Activated CD4-positive, alpha-beta T cell treated with anti-CD3 and anti-CD28 coated beads for 36 hours (primary cell): ENCODE results near the gene CMBL. TPM values are rescaled to one million over a fixed set of nuclear protein-coding genes. Genes with fewer than 3 reads are reported as not detected.

ENCODE experiments used
- ATAC-seq: fragments of 200-7000 bp; cut with Tn5 transposase; one replicate; pipeline ENCODE4 v1.10.0; 2021; ENCODE audit warnings: mild to moderate bottlenecking, moderate library complexity
- CTCF ChIA-PET: fragments of 350-600 bp; sonication (Branson Sonifier 250); formaldehyde crosslinking; loops from one replicate; lab custom pipeline; 2021; ENCODE audit warnings: antibody characterized with exemption; lab: Charles Lee
- POLR2A ChIA-PET: fragments of 350-600 bp; sonication (Branson Sonifier 250); formaldehyde crosslinking; loops from one replicate; lab custom pipeline; 2021; ENCODE audit warnings: antibody characterized with exemption, inconsistent platforms; lab: Charles Lee
- DNase-seq: peaks from one replicate; pipeline ENCODE4 v3.0.0-alpha.2; 2020
- H3K27ac Mint-ChIP-seq: one replicate; pipeline ENCODE4 v1.8.0; 2021; ENCODE audit warnings: mixed read lengths
- H3K27me3 Mint-ChIP-seq: one replicate; pipeline ENCODE4 v1.8.0; 2021; ENCODE audit warnings: mixed read lengths
- H3K36me3 Mint-ChIP-seq: one replicate; pipeline ENCODE4 v1.8.0; 2021; ENCODE audit warnings: low read depth, mixed read lengths
- H3K4me1 Mint-ChIP-seq: one replicate; pipeline ENCODE4 v1.8.0; 2021; ENCODE audit warnings: mixed read lengths
- H3K4me3 Mint-ChIP-seq: one replicate; pipeline ENCODE4 v1.8.0; 2021; ENCODE audit warnings: mild to moderate bottlenecking, moderate library complexity, mixed read lengths
- H3K9me3 Mint-ChIP-seq: one replicate; pipeline ENCODE4 v1.8.0; 2021; ENCODE audit warnings: low read depth, mixed read lengths
- intact Hi-C, 2 experiments: fragments of 100-400 bp; cut with DNase I in 1 of 2; cut with micrococcal nuclease in 1 of 2; formaldehyde crosslinking; loops; one replicate each; pipeline versions ENCODE4 v1.14.2 to v1.15.1; 2022 to 2024; cut with DNase I, micrococcal nuclease
- total RNA-seq, 2 experiments: library from RNA; stranded (reverse); gene quantifications; one replicate each; pipeline ENCODE4 v1.2.3, GENCODE V29; 2021

The CMBL gene
- total RNA-seq, 2 experiments from 2014 or later, result 0.46 to 0.66 TPM

GRCh38 chr5:10264604-10265003 lies 43.1 kb downstream of the CMBL start:
- peaks cover 6% of the 10 kb centered on the region for H3K4me1 Mint-ChIP-seq
- peaks cover 53% of the 10 kb centered on the region for H3K36me3 Mint-ChIP-seq
- CTCF ChIA-PET, result interaction anchor here (3.4 kb wide), 1 partner anchor 19 kb away, joined by 11 read pairs; no protein-coding TSS in a partner anchor
- H3K4me3 Mint-ChIP-seq, result no peak overlapping the region
- POLR2A ChIA-PET, result interaction anchor here (1.1 kb wide), 1 partner anchor 154 kb away, joined by 4 read pairs; no protein-coding TSS in a partner anchor
- intact Hi-C loops, result loop anchor here in 1 of 2 experiments (5.0 kb wide), 1 partner anchor 158 kb away; no protein-coding TSS in a partner anchor
- ATAC-seq, result no peak
- no peak for DNase-seq
- no peaks in the 10 kb centered on the region for H3K27me3 Mint-ChIP-seq
- H3K27ac Mint-ChIP-seq, result no peak overlapping the region
- no peaks in the 10 kb centered on the region for H3K9me3 Mint-ChIP-seq

- no peak overlapping the region for H3K4me3 Mint-ChIP-seq
- H3K27ac Mint-ChIP-seq, result no peak overlapping the region
- ChIA-PET CTCF (interaction anchor here (1.2 to 3.4 kb wide), 2 partner anchors 20 to 188 kb away, joined by 3 to 11 read pairs; no protein-coding TSS in a partner anchor), POLR2A (no interaction called here)
- ATAC-seq, result no peak
- intact Hi-C loops, result loop anchor here in 1 of 2 experiments (5.0 kb wide), 1 partner anchor 159 kb away; no protein-coding TSS in a partner anchor
- H3K36me3 Mint-ChIP-seq, result peaks cover 68% of the 10 kb centered on the region
- no peak for DNase-seq
- peaks cover 10% of the 10 kb centered on the region for H3K4me1 Mint-ChIP-seq
- H3K9me3 Mint-ChIP-seq, result no peaks in the 10 kb centered on the region
- no peaks in the 10 kb centered on the region for H3K27me3 Mint-ChIP-seq
These were observed 44.7 kb downstream of the CMBL start for GRCh38 chr5:10262995-10263394.

- ATAC-seq (no peak), DNase-seq (no peak)
- H3K4me1 Mint-ChIP-seq, result peaks cover 14% of the 10 kb centered on the region
- H3K27me3 Mint-ChIP-seq, result no peaks in the 10 kb centered on the region
- H3K9me3 Mint-ChIP-seq, result no peaks in the 10 kb centered on the region
- ChIA-PET CTCF (interaction anchor here (3.4 kb wide), 1 partner anchor 21 kb away, joined by 11 read pairs; no protein-coding TSS in a partner anchor), POLR2A (no interaction called here)
- H3K36me3 Mint-ChIP-seq, result peaks cover 75% of the 10 kb centered on the region
- peak overlapping the region; percentile 29 for H3K27ac Mint-ChIP-seq
- intact Hi-C loops, result loop anchor here in 1 of 2 experiments (5.0 kb wide), 1 partner anchor 160 kb away; no protein-coding TSS in a partner anchor
- H3K4me3 Mint-ChIP-seq, result no peak overlapping the region
These were observed 45.5 kb downstream of the CMBL start for GRCh38 chr5:10262121-10262774.

DNA sequence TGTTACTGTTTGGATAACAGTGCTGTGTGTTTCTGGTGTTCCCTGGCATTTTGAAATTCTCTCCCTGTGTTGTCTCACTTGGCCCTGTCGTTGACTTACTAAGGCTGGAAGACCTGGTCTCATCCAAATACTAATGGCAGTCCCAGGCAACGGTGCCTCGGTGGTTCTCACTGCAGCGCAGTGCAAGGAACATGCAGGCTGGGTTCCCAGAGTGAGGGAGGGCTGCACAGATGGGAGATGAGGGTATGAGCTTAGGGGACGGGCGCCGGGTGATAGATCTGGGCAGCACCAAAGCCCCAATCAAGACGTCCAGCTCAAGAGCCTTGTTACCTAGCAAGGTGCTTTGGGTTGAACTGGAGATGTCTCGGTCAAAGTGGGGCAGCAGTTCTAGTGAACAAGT lies 46.6 kb downstream of the CMBL start:
- intact Hi-C loops, result loop anchor here in 1 of 2 experiments (5.0 kb wide), 1 partner anchor 161 kb away; no protein-coding TSS in a partner anchor
- H3K9me3 Mint-ChIP-seq, result no peaks in the 10 kb centered on the region
- H3K4me1 Mint-ChIP-seq, result peaks cover 22% of the 10 kb centered on the region
- no peak overlapping the region for H3K4me3 Mint-ChIP-seq
- no peak overlapping the region for H3K27ac Mint-ChIP-seq
- H3K27me3 Mint-ChIP-seq, result no peaks in the 10 kb centered on the region
- DNase-seq, result no peak
- peaks cover 82% of the 10 kb centered on the region for H3K36me3 Mint-ChIP-seq
- CTCF ChIA-PET, result no interaction called here
- POLR2A ChIA-PET, result no interaction called here
- ATAC-seq, result no peak

DNA sequence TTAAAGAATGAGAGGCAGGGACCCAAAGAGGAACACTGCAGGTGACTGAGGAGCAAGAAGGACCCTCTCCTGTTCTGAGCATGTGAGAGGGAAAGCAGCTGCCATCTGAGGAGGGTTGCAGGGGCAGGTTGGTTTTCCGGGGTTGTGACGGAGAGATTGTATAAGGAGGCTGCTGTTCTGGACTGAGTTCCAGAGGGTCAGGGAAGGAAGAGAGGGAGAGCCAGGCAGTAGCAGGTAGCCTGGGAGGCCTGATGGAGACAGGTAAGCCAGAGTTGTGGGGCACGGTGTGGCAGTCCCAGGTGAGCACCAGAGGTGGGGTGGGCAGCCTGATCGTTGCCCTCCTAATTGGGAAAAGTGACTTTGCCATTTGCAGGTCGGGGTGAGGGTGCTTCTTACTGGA lies 47.8 kb downstream of the CMBL start:
- ChIA-PET CTCF (no interaction called here), POLR2A (no interaction called here)
- Mint-ChIP-seq H3K9me3 (no peaks in the 10 kb centered on the region), H3K27ac (peak overlapping the region; percentile 59), H3K36me3 (peaks cover 86% of the 10 kb centered on the region), H3K4me1 (peaks cover 31% of the 10 kb centered on the region), H3K4me3 (no peak overlapping the region), H3K27me3 (no peaks in the 10 kb centered on the region)
- ATAC-seq (no peak), DNase-seq (no peak)
- intact Hi-C loops, result loop anchor here in 1 of 2 experiments (5.0 kb wide), 1 partner anchor 162 kb away; no protein-coding TSS in a partner anchor

DNA sequence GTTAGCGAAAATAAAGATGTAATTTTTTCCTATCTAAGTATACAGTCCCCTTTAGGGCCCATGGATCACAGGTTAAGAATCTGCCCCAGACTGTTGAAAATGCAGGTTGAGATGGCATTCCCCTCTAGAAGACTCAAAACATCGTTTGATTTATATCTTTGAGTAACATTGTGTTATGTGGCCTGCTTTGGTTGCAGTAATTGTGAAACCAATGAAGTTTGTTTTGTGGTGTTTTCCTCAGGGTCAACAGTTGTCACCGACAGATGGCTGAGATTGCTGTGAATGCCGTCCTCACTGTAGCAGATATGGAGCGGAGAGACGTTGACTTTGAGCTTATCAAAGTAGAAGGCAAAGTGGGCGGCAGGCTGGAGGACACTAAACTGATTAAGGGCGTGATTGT lies 49.8 kb downstream of the CMBL start:
- no peak overlapping the region for H3K4me3 Mint-ChIP-seq
- peaks cover 49% of the 10 kb centered on the region for H3K4me1 Mint-ChIP-seq
- H3K9me3 Mint-ChIP-seq, result no peaks in the 10 kb centered on the region
- ChIA-PET POLR2A (no interaction called here), CTCF (no interaction called here)
- peak overlapping the region; percentile 70 for H3K27ac Mint-ChIP-seq
- ATAC-seq (peak; percentile 78), DNase-seq (no peak)
- intact Hi-C loops, result no loop called here
- no peaks in the 10 kb centered on the region for H3K27me3 Mint-ChIP-seq
- peaks cover 84% of the 10 kb centered on the region for H3K36me3 Mint-ChIP-seq

- H3K27me3 Mint-ChIP-seq, result no peaks in the 10 kb centered on the region
- H3K36me3 Mint-ChIP-seq, result peaks cover 76% of the 10 kb centered on the region
- ChIA-PET POLR2A (no interaction called here), CTCF (interaction anchor here (0.6 to 0.7 kb wide), 2 partner anchors 21 to 169 kb away, joined by 3 to 4 read pairs; no protein-coding TSS in a partner anchor)
- peaks cover 63% of the 10 kb centered on the region for H3K4me1 Mint-ChIP-seq
- ATAC-seq, result no peak
- H3K27ac Mint-ChIP-seq, result peak overlapping the region; percentile 87
- DNase-seq, result no peak
- H3K4me3 Mint-ChIP-seq, result no peak overlapping the region
- intact Hi-C loops, result no loop called here
- no peaks in the 10 kb centered on the region for H3K9me3 Mint-ChIP-seq
These were observed 53.0 kb downstream of the CMBL start for GRCh38 chr5:10254686-10255085.

DNA sequence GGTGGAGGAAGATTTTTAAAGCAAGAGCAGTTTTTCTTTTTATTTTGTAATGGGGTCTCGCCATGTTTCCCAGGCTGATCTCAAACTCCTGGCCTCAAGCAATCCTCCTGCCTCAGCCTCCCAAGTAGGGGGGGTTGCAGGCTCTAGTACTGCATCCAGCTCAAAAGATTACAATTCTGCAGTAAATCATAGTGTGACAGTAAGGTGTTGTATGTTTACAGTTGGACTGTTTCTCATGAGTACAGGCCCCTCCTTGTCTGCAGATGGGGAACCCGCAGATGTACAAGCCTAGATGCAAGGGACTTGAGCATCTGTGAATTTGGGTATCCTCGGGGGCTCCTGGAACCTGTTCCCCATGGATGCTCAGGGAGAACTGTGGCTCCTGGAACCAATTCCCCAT lies 54.3 kb downstream of the CMBL start:
- Mint-ChIP-seq H3K27me3 (no peaks in the 10 kb centered on the region), H3K4me1 (peaks cover 68% of the 10 kb centered on the region), H3K36me3 (peaks cover 65% of the 10 kb centered on the region), H3K9me3 (no peaks in the 10 kb centered on the region), H3K4me3 (peak overlapping the region; percentile 10), H3K27ac (peak overlapping the region; percentile 42)
- ATAC-seq (no peak), DNase-seq (no peak)
- intact Hi-C loops, result no loop called here
- ChIA-PET POLR2A (no interaction called here), CTCF (interaction anchor here (0.6 to 2.9 kb wide), 2 partner anchors 31 to 111 kb away, joined by 3 to 11 read pairs; no protein-coding TSS in a partner anchor)

DNA sequence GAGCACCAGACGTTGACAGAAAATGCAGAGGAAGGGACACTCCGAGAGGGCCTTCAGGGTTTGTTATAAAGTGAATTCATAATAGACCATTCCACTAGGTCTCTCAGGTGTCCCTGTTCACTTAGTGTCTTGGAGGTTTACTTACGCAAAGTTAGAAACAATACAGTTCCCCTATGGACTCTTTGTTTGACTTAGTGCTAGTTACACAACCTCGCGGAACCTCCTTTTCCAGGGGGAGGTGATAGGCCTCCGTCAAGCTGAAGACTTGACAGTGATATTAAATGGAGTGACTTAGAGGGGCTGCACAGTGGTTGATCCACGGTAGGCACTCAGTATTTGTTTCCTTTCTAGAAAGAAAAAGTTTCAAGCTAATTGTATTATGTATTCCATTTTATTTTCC lies 56.3 kb downstream of the CMBL start:
- ATAC-seq (no peak), DNase-seq (no peak)
- Mint-ChIP-seq H3K4me3 (peak overlapping the region; percentile 92), H3K27ac (peak overlapping the region; percentile 84), H3K36me3 (peaks cover 46% of the 10 kb centered on the region), H3K27me3 (no peaks in the 10 kb centered on the region), H3K9me3 (no peaks in the 10 kb centered on the region), H3K4me1 (peaks cover 56% of the 10 kb centered on the region)
- intact Hi-C loops, result loop anchor here (2.0 kb wide), 2 partner anchors 33 to 101 kb away; partner anchors contain the start of gene MARCHF6 (in 1 of the 2)
- ChIA-PET POLR2A (no interaction called here), CTCF (interaction anchor here (2.9 kb wide), 1 partner anchor 33 kb away, joined by 11 read pairs; no protein-coding TSS in a partner anchor)

- CTCF ChIA-PET, result interaction anchor here (2.9 kb wide), 1 partner anchor 33 kb away, joined by 11 read pairs; no protein-coding TSS in a partner anchor
- intact Hi-C loops, result loop anchor here (1.0 to 2.0 kb wide), 8 partner anchors 34 to 510 kb away; partner anchors contain the start of genes MARCHF6 (in 2 of the 2), ANKRD33B (in 1 of the 2), DAP (in 1 of the 2) and ROPN1L (in 1 of the 2)
- POLR2A ChIA-PET, result interaction anchor here (1.8 to 3.0 kb wide), 2 partner anchors 102 to 104 kb away, joined by 6 to 11 read pairs; partner anchors contain the start of gene MARCHF6
- peak overlapping the region; percentile 84 for H3K27ac Mint-ChIP-seq
- DNase-seq (peak; percentile 33), ATAC-seq (peak; percentile 35)
- peaks cover 41% of the 10 kb centered on the region for H3K36me3 Mint-ChIP-seq
- no peaks in the 10 kb centered on the region for H3K27me3 Mint-ChIP-seq
- peaks cover 51% of the 10 kb centered on the region for H3K4me1 Mint-ChIP-seq
- no peaks in the 10 kb centered on the region for H3K9me3 Mint-ChIP-seq
- H3K4me3 Mint-ChIP-seq, result peak overlapping the region; percentile 92
These were observed 56.9 kb downstream of the CMBL start for GRCh38 chr5:10250806-10251276.
